Liver (tissue), 9 donors: Measurements from ENCODE around the gene BLOC1S1. TPM values are rescaled to one million over a fixed set of nuclear protein-coding genes. Genes with fewer than 3 reads are reported as not detected.

ENCODE experiments used
- DNase-seq: peaks from one replicate; pipeline ENCODE4 v3.0.0-alpha.2; 2017; ENCODE audit warnings: low spot score
- H3K27ac ChIP-seq, 2 donors: one replicate each; pipeline ENCODE4 v1.7.0; 2013; ENCODE audit warnings: inconsistent platforms in 2 of 2, low read length in 2 of 2, control low read depth in 1 of 2, low read depth in 1 of 2, mild to moderate bottlenecking in 1 of 2
- H3K27me3 ChIP-seq, 4 donors: one replicate each; pipeline versions ENCODE4 v1.6.1 to v1.7.0; 2013; ENCODE audit warnings: low read length in 3 of 4, inconsistent platforms in 1 of 4, mild to moderate bottlenecking in 1 of 4, moderate library complexity in 1 of 4; ENCODE audit not compliant: control insufficient read depth in 4 of 4, insufficient read depth in 4 of 4
- H3K36me3 ChIP-seq, 4 donors: one replicate each; pipeline versions ENCODE4 v1.6.1 to v1.7.0; 2013; ENCODE audit warnings: low read length in 3 of 4, mild to moderate bottlenecking in 3 of 4, low read depth in 1 of 4, moderate library complexity in 1 of 4; ENCODE audit not compliant: control insufficient read depth in 4 of 4, insufficient read depth in 3 of 4
- H3K4me1 ChIP-seq, 4 donors: one replicate each; pipeline versions ENCODE4 v1.6.1 to v1.7.0; 2013; ENCODE audit warnings: low read length in 3 of 4, mild to moderate bottlenecking in 3 of 4, moderate library complexity in 1 of 4; ENCODE audit not compliant: control insufficient read depth in 4 of 4, insufficient read depth in 4 of 4
- H3K4me3 ChIP-seq, 3 donors: one replicate each; pipeline versions ENCODE4 v1.6.1 to v1.7.0; 2013; ENCODE audit warnings: low read length in 3 of 3, control low read depth in 1 of 3, low read depth in 1 of 3, mild to moderate bottlenecking in 1 of 3
- H3K9ac ChIP-seq, 2 donors: one replicate each; pipeline ENCODE4 v1.7.0; 2013; ENCODE audit warnings: low read length in 2 of 2, mild to moderate bottlenecking in 2 of 2, moderate library complexity in 2 of 2, control low read depth in 1 of 2, low read depth in 1 of 2
- H3K9me3 ChIP-seq, 4 donors: one replicate each; pipeline versions ENCODE4 v1.6.1 to v1.7.0; 2013; ENCODE audit warnings: low read length in 3 of 4; ENCODE audit not compliant: control insufficient read depth in 4 of 4
- ATF3 ChIP-seq: IDR thresholded peaks from 2 replicates; pipeline ENCODE4 v1.6.1; 2016; ENCODE audit warnings: antibody characterized with exemption
- CTCF ChIP-seq: fragments of 150-350 bp; IDR thresholded peaks from 2 replicates; pipeline ENCODE4 v1.5.1; 2017; ENCODE audit warnings: improper control_type of control experiment, low read depth, low read length; ENCODE audit not compliant: missing input control
- FOXA1 ChIP-seq: IDR thresholded peaks from 2 replicates; pipeline ENCODE4 v1.6.1; 2016; ENCODE audit warnings: antibody characterized with exemption
- FOXA2 ChIP-seq: IDR thresholded peaks from 2 replicates; pipeline ENCODE4 v1.6.1; 2016; ENCODE audit warnings: antibody characterized with exemption
- GABPA ChIP-seq, 2 donors: IDR thresholded peaks in 1 of 2; conservative IDR thresholded peaks in 1 of 2; 2 replicates each; pipeline ENCODE4 v1.6.1; 2016; ENCODE audit warnings: antibody characterized with exemption in 2 of 2, mild to moderate bottlenecking in 1 of 2, moderate library complexity in 1 of 2
- HNF4A ChIP-seq, 2 donors: conservative IDR thresholded peaks; 2 replicates each; pipeline ENCODE4 v1.6.1; 2016; ENCODE audit warnings: antibody characterized with exemption in 2 of 2, mild to moderate bottlenecking in 2 of 2
- JUND ChIP-seq, 2 donors: IDR thresholded peaks; 2 replicates each; pipeline ENCODE4 v1.6.1; 2016; ENCODE audit warnings: antibody characterized with exemption in 2 of 2
- MAX ChIP-seq: IDR thresholded peaks from 2 replicates; pipeline ENCODE4 v1.6.1; 2016; ENCODE audit warnings: antibody characterized with exemption
- NR2F2 ChIP-seq: IDR thresholded peaks from 2 replicates; pipeline ENCODE4 v1.6.1; 2016; ENCODE audit warnings: antibody characterized with exemption
- RXRA ChIP-seq, 2 donors: IDR thresholded peaks; 2 replicates each; pipeline ENCODE4 v1.6.1; 2017 to 2018; ENCODE audit warnings: antibody characterized with exemption in 2 of 2, mild to moderate bottlenecking in 1 of 2
- SP1 ChIP-seq: IDR thresholded peaks from 2 replicates; pipeline ENCODE4 v1.6.1; 2018; ENCODE audit warnings: antibody characterized with exemption, mild to moderate bottlenecking
- YY1 ChIP-seq: IDR thresholded peaks from 2 replicates; pipeline ENCODE4 v1.6.1; 2016; ENCODE audit warnings: antibody characterized with exemption, mild to moderate bottlenecking
- ZBTB33 ChIP-seq: IDR thresholded peaks from 2 replicates; pipeline ENCODE4 v1.6.1; 2016; ENCODE audit warnings: antibody characterized with exemption
- WGBS: extraction: QIAGEN DNeasy Blood & Tissue Kit; methylation state at CpG from one replicate; pipeline ENCODE4 v1.1.7; 2013; 5-methylcytosine and 5-hydroxymethylcytosine counted together
- polyA plus RNA-seq, 2 donors: library from polyadenylated mRNA; stranded (reverse) in 1 of 2; unstranded in 1 of 2; fragments of 200-250 nt in 1 of 2; fragments of >200 nt in 1 of 2; fragmentation: Nextera tagmentation in 1 of 2; extraction: Ambion mirVana in 1 of 2; gene quantifications; one replicate each; pipeline versions ENCODE4 v1.2.1 to v1.2.3, GENCODE V29; 2013 to 2015
- total RNA-seq, 2 donors: library from RNA; depleted of rRNA; stranded (reverse); fragments of >200 nt; gene quantifications; one replicate each; pipeline ENCODE4 v1.2.3, GENCODE V29; 2014
- donor health status: healthy.
- donor health status: healthy.
- donor health status: healthy.
- donor health status: healthy.
- donor health status: healthy.

BLOC1S1 gene
- total and polyA plus RNA-seq, 4 donors: 43.7 to 150 (median 115) TPM

- no peak for DNase-seq
- no peaks in the 10 kb centered on the region for H3K9me3 ChIP-seq
- TF ChIP-seq ZBTB33 (no peak), JUND (IDR thresholded peaks at IDR 0.05) (no peak), RXRA (IDR thresholded peaks at IDR 0.05) (no peak), NR2F2 (no peak), YY1 (no peak), GABPA (IDR thresholded peaks at IDR 0.05 in 1 of 2, conservative IDR thresholded peaks at IDR 0.05 in 1 of 2) (no peak), HNF4A (conservative IDR thresholded peaks at IDR 0.05) (no peak), ATF3 (no peak), FOXA2 (no peak)
- no peaks in the 10 kb centered on the region for H3K36me3 ChIP-seq
- peak overlapping the region; percentile 71 to 92 (median 84) for H3K4me3 ChIP-seq
- peak overlapping the region; percentile 0 to 79 for H3K9ac ChIP-seq
- 74% methylated on average over 7 of the region's 7 CpGs for WGBS
- peak overlapping the region; percentile 91 to 93 for H3K27ac ChIP-seq
- peaks cover 26 to 50% (median 43%) of the 10 kb centered on the region in 4 donors for H3K4me1 ChIP-seq
- H3K27me3 ChIP-seq: no peaks in the 10 kb centered on the region
These were observed 579 bp upstream of the BLOC1S1 start for GRCh38 chr12:55715169-55715764.

- 8% methylated on average over 13 of the region's 13 CpGs for WGBS
- no peaks in the 10 kb centered on the region for H3K9me3 ChIP-seq
- peaks cover 28 to 63% (median 52%) of the 10 kb centered on the region in 4 donors for H3K4me1 ChIP-seq
- DNase-seq: no peak
- no peaks in the 10 kb centered on the region for H3K36me3 ChIP-seq
- H3K27me3 ChIP-seq: no peaks in the 10 kb centered on the region
- H3K9ac ChIP-seq: peak overlapping the region in 1 of 2 donors; percentile 77
- H3K4me3 ChIP-seq: peak overlapping the region; percentile 71 to 92 (median 84)
- TF ChIP-seq FOXA1: no peak
- TF ChIP-seq YY1: no peak
- TF ChIP-seq CTCF: no peak
- TF ChIP-seq ZBTB33: no peak
- TF ChIP-seq GABPA (IDR thresholded peaks at IDR 0.05 in 1 of 2, conservative IDR thresholded peaks at IDR 0.05 in 1 of 2): no peak
- no peak for TF ChIP-seq ATF3
- TF ChIP-seq MAX: no peak
- TF ChIP-seq SP1: no peak
- H3K27ac ChIP-seq: peak overlapping the region; percentile 91 to 93
These were observed 724 bp downstream of the BLOC1S1 start for GRCh38 chr12:55716582-55716957.
